GM12892 (cell line): ENCODE results near the gene CAD.

Experiments
- POLR2A ChIP-seq: IDR thresholded peaks from 2 replicates; pipeline ENCODE4 v1.6.1; 2011; ENCODE audit warnings: low read depth, low read length, control low read depth
- POLR2AphosphoS5 ChIP-seq: IDR thresholded peaks from 2 replicates; pipeline ENCODE4 v1.6.1; 2011; ENCODE audit warnings: low read depth, low read length, control low read depth
- TAF1 ChIP-seq: IDR thresholded peaks from 2 replicates; pipeline ENCODE4 v1.6.1; 2011; ENCODE audit warnings: low read depth, mild to moderate bottlenecking, control low read depth, low read length, borderline replicate concordance

- TF ChIP-seq POLR2A (peak; percentile 96), POLR2AphosphoS5 (peak; percentile 92), TAF1 (peak; percentile 94)
Observed at GRCh38 chr2:27211943-27212625, 5.1 kb upstream of the CAD start, which contains the start of the genes ATRAID and SLC5A6.
